ENCODE data around the gene ANGPTL2.
A peak's percentile ranks its signal among the peaks of the same experiment; 100 is the strongest.

ANGPTL2 gene

DNA sequence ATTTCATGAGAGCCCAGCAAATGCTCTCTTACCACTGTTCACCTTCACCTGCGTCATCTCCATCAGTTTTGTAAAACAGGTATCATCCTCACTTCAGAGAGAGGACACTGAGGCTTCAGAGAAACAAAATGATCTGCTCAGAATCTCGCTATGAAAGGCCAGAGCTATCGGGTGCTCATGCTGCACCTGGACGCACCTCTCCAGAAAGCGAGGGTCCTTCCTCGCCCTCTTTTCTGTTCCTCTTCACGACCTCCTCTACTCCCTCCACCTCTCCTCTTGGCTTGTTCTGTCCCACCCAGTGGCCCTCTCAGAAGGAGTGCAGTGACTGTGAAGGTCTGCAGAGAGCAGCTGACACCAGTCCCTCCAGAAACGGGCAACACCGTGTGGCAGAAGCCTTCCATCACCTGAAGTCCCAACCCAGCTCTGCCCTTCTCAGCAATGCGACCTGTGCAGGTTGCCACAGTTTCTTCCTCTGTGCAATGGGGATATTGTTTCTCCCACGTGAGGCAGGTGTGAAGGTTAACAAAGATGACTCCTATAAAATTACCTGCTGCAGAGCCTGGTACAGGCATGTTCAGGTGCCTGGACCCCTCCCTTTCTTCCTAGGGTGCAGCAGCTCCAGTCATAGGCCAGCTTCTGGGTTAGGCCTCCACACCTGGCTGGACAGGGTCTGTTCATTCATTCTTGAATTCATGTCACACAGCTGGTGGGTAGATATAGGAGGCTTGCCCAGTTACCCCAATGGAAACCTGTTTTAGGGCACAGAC lies 45.3 kb upstream of the ANGPTL2 start:
- no peak for DNase-seq (ENCODE audit: low read depth)
- TF ChIP-seq, protein P1, sequence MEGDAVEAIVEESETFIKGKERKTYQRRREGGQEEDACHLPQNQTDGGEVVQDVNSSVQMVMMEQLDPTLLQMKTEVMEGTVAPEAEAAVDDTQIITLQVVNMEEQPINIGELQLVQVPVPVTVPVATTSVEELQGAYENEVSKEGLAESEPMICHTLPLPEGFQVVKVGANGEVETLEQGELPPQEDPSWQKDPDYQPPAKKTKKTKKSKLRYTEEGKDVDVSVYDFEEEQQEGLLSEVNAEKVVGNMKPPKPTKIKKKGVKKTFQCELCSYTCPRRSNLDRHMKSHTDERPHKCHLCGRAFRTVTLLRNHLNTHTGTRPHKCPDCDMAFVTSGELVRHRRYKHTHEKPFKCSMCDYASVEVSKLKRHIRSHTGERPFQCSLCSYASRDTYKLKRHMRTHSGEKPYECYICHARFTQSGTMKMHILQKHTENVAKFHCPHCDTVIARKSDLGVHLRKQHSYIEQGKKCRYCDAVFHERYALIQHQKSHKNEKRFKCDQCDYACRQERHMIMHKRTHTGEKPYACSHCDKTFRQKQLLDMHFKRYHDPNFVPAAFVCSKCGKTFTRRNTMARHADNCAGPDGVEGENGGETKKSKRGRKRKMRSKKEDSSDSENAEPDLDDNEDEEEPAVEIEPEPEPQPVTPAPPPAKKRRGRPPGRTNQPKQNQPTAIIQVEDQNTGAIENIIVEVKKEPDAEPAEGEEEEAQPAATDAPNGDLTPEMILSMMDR (IDR thresholded peaks at IDR 0.05; ENCODE audit: control insufficient read depth, insufficient read depth, low read depth, low read length, missing control alignments) = no peak
- no peak overlapping the region for H3K4me3 ChIP-seq (ENCODE audit: control insufficient read depth, low read depth, low read length)

DNA sequence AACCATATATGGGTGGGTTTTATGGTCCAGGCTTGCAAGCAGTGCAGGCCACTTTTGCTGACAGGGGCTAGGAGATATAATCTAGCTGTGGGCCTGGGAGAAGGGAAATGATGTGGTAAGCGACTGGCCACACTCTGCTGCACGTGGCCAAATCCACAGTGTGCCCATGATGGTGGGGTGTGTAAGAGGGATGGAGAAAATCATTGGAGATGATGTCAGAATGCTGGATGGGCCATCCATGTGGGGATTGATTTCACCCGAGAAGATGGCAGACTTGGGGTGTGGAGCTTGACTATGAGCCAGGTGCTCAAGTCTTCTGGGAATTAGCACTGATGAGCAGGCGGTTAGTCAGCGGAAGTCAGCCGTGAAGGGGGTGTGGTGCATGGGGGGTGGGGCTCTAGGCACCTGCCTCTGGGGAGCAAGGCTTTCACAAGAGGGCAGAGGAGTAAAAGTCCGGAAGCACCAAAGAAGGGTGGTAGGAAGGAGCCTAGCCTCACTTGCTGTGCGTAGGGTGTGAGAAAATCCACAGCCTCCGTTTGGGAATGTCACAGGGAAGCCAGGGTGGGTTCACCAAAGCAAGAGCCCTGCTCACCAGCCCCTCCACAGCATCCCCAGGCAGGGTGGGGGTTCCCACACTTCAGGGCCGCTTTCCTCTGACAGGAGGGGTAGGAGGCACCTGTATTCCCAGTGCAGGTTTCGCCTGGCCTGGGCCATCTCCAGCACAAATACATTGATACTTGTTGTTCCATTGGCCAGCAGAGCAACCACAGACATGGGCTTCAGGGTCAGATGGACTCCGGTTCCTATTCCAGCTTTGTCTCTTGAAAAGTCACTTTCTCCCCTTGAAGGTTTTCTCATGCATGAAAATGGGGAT lies 44.5 kb upstream of the ANGPTL2 start:
- DNase-seq (ENCODE audit: low read depth) = no peak
- TF ChIP-seq, protein P1 (IDR thresholded peaks at IDR 0.05; ENCODE audit: control insufficient read depth, insufficient read depth, low read depth, low read length, missing control alignments) = no peak

DNA sequence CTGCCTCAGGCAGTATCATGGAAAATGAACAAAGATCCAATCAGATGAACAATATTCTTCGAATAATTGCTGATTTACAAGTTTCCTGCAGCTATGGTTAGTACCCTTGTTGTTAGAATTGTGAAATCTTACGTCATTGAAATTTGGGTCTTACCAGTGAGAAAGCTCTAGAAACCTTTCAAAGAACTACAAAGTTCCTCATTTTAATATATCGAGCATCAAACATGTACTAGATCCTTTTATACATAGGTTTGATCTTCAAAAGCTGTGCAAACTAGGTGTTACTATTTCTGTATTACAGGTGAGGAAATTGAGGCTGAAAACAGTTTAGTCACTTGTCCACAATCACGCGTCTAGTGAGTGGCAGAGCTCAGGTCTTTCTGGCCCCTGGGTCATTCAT lies 43.7 kb upstream of the ANGPTL2 start:
- no peak for DNase-seq (ENCODE audit: low read depth)
- TF ChIP-seq, protein P1 (IDR thresholded peaks at IDR 0.05; ENCODE audit: control insufficient read depth, insufficient read depth, low read depth, low read length, missing control alignments) = no peak

More for the DNA sequence above, 44.5 kb upstream of the ANGPTL2 start:
- no peak overlapping the region for H3K4me3 ChIP-seq (ENCODE audit: control insufficient read depth, low read depth, low read length)

DNA sequence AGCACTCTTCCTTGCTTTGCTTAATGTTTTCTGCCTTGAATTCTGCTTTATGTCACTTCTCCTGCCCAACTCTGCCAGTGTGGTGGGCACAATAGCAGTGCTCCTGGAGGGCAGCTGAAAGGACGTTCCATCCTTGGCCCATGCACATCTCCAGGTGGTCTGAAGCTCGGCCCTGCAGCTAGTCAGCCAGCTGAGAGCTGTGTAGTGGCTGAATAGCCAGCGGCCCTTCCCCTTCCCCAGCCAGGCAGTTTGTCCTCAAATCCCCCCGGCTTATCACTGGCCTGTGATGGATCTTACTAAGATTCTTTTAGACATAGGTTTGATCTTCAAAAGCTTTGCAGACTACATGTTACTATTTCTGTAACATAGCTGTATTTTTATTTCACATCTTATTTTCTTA lies 42.7 kb upstream of the ANGPTL2 start:
- no peak for DNase-seq (ENCODE audit: low read depth)
- no peak overlapping the region for H3K4me3 ChIP-seq (ENCODE audit: control insufficient read depth, low read depth, low read length)
- TF ChIP-seq, protein P1 (IDR thresholded peaks at IDR 0.05; ENCODE audit: control insufficient read depth, insufficient read depth, low read depth, low read length, missing control alignments) = no peak

More for the DNA sequence above, 43.7 kb upstream of the ANGPTL2 start:
- no peak overlapping the region for H3K4me3 ChIP-seq (ENCODE audit: control insufficient read depth, low read depth, low read length)

DNA sequence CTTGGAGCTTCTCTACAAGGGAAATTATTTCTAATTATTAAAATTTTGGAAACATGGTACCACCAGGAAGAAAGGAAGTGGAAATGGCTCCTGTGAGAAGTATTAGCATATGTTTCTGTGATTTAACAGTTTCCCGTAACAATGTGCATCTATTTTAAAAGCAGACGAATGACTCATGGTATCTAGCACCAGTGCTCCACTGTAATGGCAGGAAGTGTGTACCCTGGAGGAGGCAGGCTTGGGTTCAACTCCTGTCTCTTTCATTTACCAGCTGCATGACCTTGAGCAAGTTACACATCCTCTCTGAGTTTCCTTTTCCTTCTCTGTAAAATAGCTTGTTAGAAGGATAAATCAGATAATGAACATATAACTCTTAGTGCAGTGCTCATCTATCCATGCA lies 41.0 kb upstream of the ANGPTL2 start:
- DNase-seq (ENCODE audit: low read depth) = peak; percentile 43
- H3K4me3 ChIP-seq (ENCODE audit: control insufficient read depth, low read depth, low read length) = no peak overlapping the region
- TF ChIP-seq, protein P1 (IDR thresholded peaks at IDR 0.05; ENCODE audit: control insufficient read depth, insufficient read depth, low read depth, low read length, missing control alignments) = no peak

DNA sequence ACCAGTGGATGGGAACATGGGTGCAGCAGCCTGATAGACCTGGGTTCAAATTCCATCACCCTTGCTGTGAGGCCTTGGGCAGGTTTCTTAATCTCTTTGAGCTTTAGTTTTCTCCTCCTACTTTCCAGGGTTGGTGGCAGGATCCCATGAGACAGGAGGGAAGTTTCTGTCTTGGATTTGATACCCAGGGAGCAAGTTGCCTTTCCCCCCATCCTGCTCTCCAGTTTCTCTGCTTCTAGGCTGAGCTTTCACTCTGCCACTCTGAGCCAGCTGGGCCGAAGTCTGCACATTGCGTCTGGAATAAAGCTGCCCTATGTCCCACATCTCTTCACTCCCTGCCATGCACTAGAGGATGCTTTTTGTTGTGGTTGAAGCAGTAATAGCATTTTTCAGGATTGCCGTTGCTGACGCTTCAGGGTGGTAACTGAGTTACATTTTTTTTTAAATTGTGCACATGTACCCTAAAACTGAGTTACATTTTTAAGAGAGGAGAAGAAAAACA lies 40.5 kb upstream of the ANGPTL2 start:
- no peak overlapping the region for H3K4me3 ChIP-seq (ENCODE audit: control insufficient read depth, low read depth, low read length)
- TF ChIP-seq, protein P1 (IDR thresholded peaks at IDR 0.05; ENCODE audit: control insufficient read depth, insufficient read depth, low read depth, low read length, missing control alignments) = no peak
- no peak for DNase-seq (ENCODE audit: low read depth)

Measured in AG09309 (cell line).